H1 (cell line): ENCODE measurements around the gene LY86. TPM values are rescaled to one million over a fixed set of nuclear protein-coding genes. Genes with fewer than 3 reads are reported as not detected.

ENCODE experiments used
- CTCF ChIA-PET: fragments of 300-600 bp; sonication (Branson Sonifier 250); formaldehyde crosslinking; loops from one replicate; lab custom pipeline; 2021; ENCODE audit not compliant: partially characterized antibody; lab: Charles Lee
- POLR2A ChIA-PET: fragments of 300-600 bp; sonication (Branson Sonifier 250); formaldehyde crosslinking; loops from one replicate; lab custom pipeline; 2021; ENCODE audit warnings: inconsistent platforms; ENCODE audit not compliant: partially characterized antibody; lab: Charles Lee
- DNase-seq, 2 experiments: peaks; one replicate each; pipeline versions ENCODE4 v3.0.0 to v3.0.0-alpha.2; 2010 to 2022; ENCODE audit warnings: low spot score in 2 of 2, low read depth in 1 of 2, mixed read lengths in 1 of 2
- FAIRE-seq: peaks from 2 replicates; lab custom pipeline; 2011; peaks lifted over from hg19 to GRCh38; lab: Jason Lieb, UNC
- H2AFZ ChIP-seq: 2 replicates; pipeline ENCODE4 v1.8.1; 2012; ENCODE audit warnings: low read length, inconsistent platforms
- H2AK5ac ChIP-seq: 2 replicates; pipeline ENCODE4 v1.6.1; 2013; ENCODE audit warnings: low read depth, low read length
- H2BK120ac ChIP-seq: replicated peaks from 2 replicates; pipeline ENCODE3; 2013; ENCODE audit warnings: low read depth, low read length, inconsistent platforms
- H2BK12ac ChIP-seq: 2 replicates; pipeline ENCODE4 v1.6.1; 2013; ENCODE audit warnings: low read depth, low read length
- H2BK15ac ChIP-seq: 2 replicates; pipeline ENCODE4 v1.6.1; 2013; ENCODE audit warnings: low read length
- H2BK20ac ChIP-seq: 2 replicates; pipeline ENCODE4 v1.6.1; 2013; ENCODE audit warnings: low read length
- H2BK5ac ChIP-seq: 2 replicates; pipeline ENCODE4 v1.6.1; 2013; ENCODE audit warnings: low read depth, low read length
- H3K14ac ChIP-seq: 2 replicates; pipeline ENCODE4 v1.6.1; 2013; ENCODE audit warnings: inconsistent platforms; ENCODE audit not compliant: insufficient read length
- H3K18ac ChIP-seq: 2 replicates; pipeline ENCODE4 v1.6.1; 2013; ENCODE audit warnings: low read length; ENCODE audit errors: extremely low read depth
- H3K23ac ChIP-seq: 2 replicates; pipeline ENCODE4 v1.6.1; 2013; ENCODE audit warnings: inconsistent platforms; ENCODE audit not compliant: insufficient read length
- H3K23me2 ChIP-seq: 2 replicates; pipeline ENCODE4 v1.6.1; 2013; ENCODE audit warnings: low read depth, low read length
- H3K27ac ChIP-seq: 2 replicates; pipeline ENCODE4 v1.6.1; 2011; ENCODE audit warnings: low read depth, low read length, inconsistent platforms
- H3K27me3 ChIP-seq, 4 experiments: replicated peaks in 1 of 4; 1 replicate in 1 of 4; 2 replicates in 3 of 4; pipeline versions ENCODE4 v1.6.1 to v1.8.1; 2011 to 2013; ENCODE audit warnings: low read length in 3 of 4, mild to moderate bottlenecking in 3 of 4, inconsistent platforms in 2 of 4, mixed read lengths in 2 of 4, moderate library complexity in 1 of 4; ENCODE audit not compliant: control insufficient read depth in 3 of 4, insufficient read depth in 3 of 4; ENCODE audit errors: extremely low read depth in 1 of 4
- H3K36me3 ChIP-seq, 4 experiments: 2 replicates each; pipeline versions ENCODE4 v1.6.1 to v1.8.1; 2011 to 2013; ENCODE audit warnings: mild to moderate bottlenecking in 4 of 4, low read length in 3 of 4, moderate library complexity in 2 of 4, control low read depth in 1 of 4, inconsistent platforms in 1 of 4; ENCODE audit not compliant: insufficient read depth in 4 of 4, control insufficient read depth in 2 of 4
- H3K4ac ChIP-seq: replicated peaks from 2 replicates; pipeline ENCODE3; 2013; ENCODE audit warnings: low read length, low read depth, mixed read lengths, inconsistent platforms; ENCODE audit not compliant: insufficient read length
- H3K4me1 ChIP-seq, 4 experiments: replicated peaks in 1 of 4; 1 replicate in 1 of 4; 2 replicates in 3 of 4; pipeline versions ENCODE4 v1.6.1 to v1.8.1; 2011 to 2013; ENCODE audit warnings: low read length in 3 of 4, inconsistent platforms in 2 of 4, mixed read lengths in 1 of 4; ENCODE audit not compliant: insufficient read depth in 4 of 4, control insufficient read depth in 3 of 4
- H3K4me2 ChIP-seq, 2 experiments: 2 replicates each; pipeline versions ENCODE4 v1.6.1 to v1.8.1; 2011 to 2013; ENCODE audit warnings: low read depth in 2 of 2, low read length in 2 of 2, control low read depth in 1 of 2, inconsistent platforms in 1 of 2, mild to moderate bottlenecking in 1 of 2; ENCODE audit not compliant: insufficient read depth in 1 of 2
- H3K4me3 ChIP-seq, 4 experiments: fragments of 200-600, 300-600 bp in 1 of 4; sonication (generic), shearing (Covaris generic), sonication (Bioruptor Twin) in 1 of 4; 2 replicates each; pipeline versions ENCODE4 v1.5.1 to v1.8.1; 2011 to 2016; ENCODE audit warnings: low read length in 4 of 4, low read depth in 3 of 4, control low read depth in 2 of 4, inconsistent platforms in 2 of 4, mild to moderate bottlenecking in 2 of 4, mixed read lengths in 1 of 4, moderate library complexity in 1 of 4; ENCODE audit not compliant: insufficient read depth in 2 of 4; ENCODE audit errors: extremely low read depth in 1 of 4
- H3K56ac ChIP-seq: replicated peaks from 2 replicates; pipeline ENCODE3; 2013; ENCODE audit warnings: low read depth, mild to moderate bottlenecking, mixed read lengths, low read length, inconsistent platforms; ENCODE audit not compliant: insufficient read length
- H3K79me1 ChIP-seq: 2 replicates; pipeline ENCODE4 v1.6.1; 2013; ENCODE audit warnings: low read depth, low read length, control low read depth
- H3K79me2 ChIP-seq, 2 experiments: 2 replicates each; pipeline versions ENCODE4 v1.6.1 to v1.8.1; 2012 to 2013; ENCODE audit warnings: low read length in 2 of 2, mild to moderate bottlenecking in 2 of 2, inconsistent platforms in 1 of 2; ENCODE audit not compliant: insufficient read depth in 2 of 2, control insufficient read depth in 1 of 2
- H3K9ac ChIP-seq, 4 experiments: replicated peaks in 1 of 4; 1 replicate in 1 of 4; 2 replicates in 3 of 4; pipeline versions ENCODE4 v1.6.1 to v1.8.1; 2011 to 2013; ENCODE audit warnings: low read depth in 3 of 4, low read length in 3 of 4, control low read depth in 2 of 4, mild to moderate bottlenecking in 2 of 4, moderate library complexity in 2 of 4, inconsistent platforms in 1 of 4; ENCODE audit errors: extremely low read depth in 1 of 4
- H3K9me3 ChIP-seq, 2 experiments: 2 replicates each; pipeline versions ENCODE4 v1.6.1 to v1.8.1; 2012 to 2013; ENCODE audit warnings: mild to moderate bottlenecking in 2 of 2, moderate library complexity in 2 of 2, control low read depth in 1 of 2, inconsistent platforms in 1 of 2, low read depth in 1 of 2, low read length in 1 of 2, mixed read lengths in 1 of 2; ENCODE audit not compliant: insufficient read depth in 2 of 2
- H4K20me1 ChIP-seq, 2 experiments: replicated peaks in 1 of 2; 2 replicates each; pipeline versions ENCODE3 to v1.8.1; 2011 to 2013; ENCODE audit warnings: inconsistent platforms in 2 of 2, low read length in 2 of 2, mild to moderate bottlenecking in 1 of 2; ENCODE audit not compliant: insufficient read depth in 2 of 2, control insufficient read depth in 1 of 2
- H4K5ac ChIP-seq: 2 replicates; pipeline ENCODE4 v1.6.1; 2013; ENCODE audit warnings: low read length, low read depth, mixed read lengths, inconsistent platforms; ENCODE audit not compliant: insufficient read length
- H4K8ac ChIP-seq: 2 replicates; pipeline ENCODE4 v1.8.0; 2013; ENCODE audit warnings: mild to moderate bottlenecking, moderate library complexity, low read length, inconsistent platforms; ENCODE audit not compliant: insufficient read depth; ENCODE audit errors: extremely low read depth
- H4K91ac ChIP-seq: replicated peaks from 2 replicates; pipeline ENCODE3; 2013; ENCODE audit warnings: low read length, mixed read lengths, inconsistent platforms; ENCODE audit not compliant: insufficient read length
- EP300 ChIP-seq, 2 experiments: IDR thresholded peaks; 1 replicate in 1 of 2; 2 replicates in 1 of 2; pipeline ENCODE4 v1.6.1; 2011 to 2012; ENCODE audit warnings: low read depth in 2 of 2, low read length in 2 of 2, mild to moderate bottlenecking in 2 of 2, borderline replicate concordance in 1 of 2, inconsistent platforms in 1 of 2, moderate library complexity in 1 of 2
- GABPA ChIP-seq: IDR thresholded peaks from 2 replicates; pipeline ENCODE4 v1.6.1; 2011; ENCODE audit warnings: mild to moderate bottlenecking, low read length, moderate library complexity, borderline replicate concordance; ENCODE audit not compliant: insufficient read depth
- WGBS, 2 experiments: shearing (Covaris generic) in 1 of 2; methylation state at CpG; one replicate each; pipeline versions ENCODE4 v1.1.6 to v1.1.7; 2013 to 2015; ENCODE audit warnings: low lambda C conversion rate in 2 of 2, mixed read lengths in 2 of 2, inconsistent platforms in 1 of 2, low coverage in 1 of 2, missing lambda C conversion rate in 1 of 2; ENCODE audit not compliant: insufficient replicate concordance in 2 of 2, insufficient coverage in 1 of 2, insufficient read length in 1 of 2; ENCODE audit errors: extremely low coverage in 1 of 2, missing lambda C conversion rate in 1 of 2; 5-methylcytosine and 5-hydroxymethylcytosine counted together
- polyA plus RNA-seq, 7 experiments: library from polyadenylated mRNA; depleted of rRNA in 3 of 7; stranded (reverse) in 5 of 7; unstranded in 2 of 7; fragments of >200 nt in 5 of 7; fragments of 200-250 nt in 2 of 7; gene quantifications; 1 replicate in 5 of 7; 2 replicates in 1 of 7; 4 replicates in 1 of 7; pipeline versions ENCODE4 v1.2.1 to v1.2.3, GENCODE V29; 2011 to 2013; ENCODE audit warnings: missing spikeins in 2 of 7, mixed read lengths in 2 of 7
- total RNA-seq: library from RNA; stranded (reverse); fragmentation: NEBNext Ultra II Directional; extraction: Animal tissue kit (Norgen Biotek cat#: 25700); gene quantifications from 2 replicates; pipeline ENCODE4 v1.2.1, GENCODE V29; 2021

LY86 gene
- total and polyA plus RNA-seq, 2 of the 8 experiments (the other 6 are each of a cell fraction or from before 2014, with no cell fraction given), result not detected

DNA sequence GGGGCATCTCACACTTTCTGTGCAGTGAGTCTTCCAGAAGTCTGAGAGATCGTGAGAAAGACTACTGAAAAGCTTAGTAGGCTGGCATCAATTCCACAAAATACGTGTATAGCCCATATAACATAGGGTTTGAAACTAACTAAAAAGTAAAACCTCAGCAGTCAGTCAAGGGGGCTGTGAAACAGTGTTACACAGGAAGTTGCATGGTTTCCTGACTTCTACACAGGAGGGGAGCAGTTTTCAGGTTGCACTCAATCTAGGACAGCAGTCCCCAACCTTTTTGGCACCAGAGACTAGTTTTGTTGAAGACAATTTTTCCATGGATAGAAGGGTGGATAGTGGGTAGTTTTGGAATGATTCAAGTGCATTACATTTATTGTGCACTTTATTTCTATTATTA lies 4.7 kb upstream of the LY86 start:
- Histone ChIP-seq H3K23ac (no peak overlapping the region), H3K4me2 (no peak overlapping the region), H4K8ac (no peak overlapping the region), H2AFZ (no peak overlapping the region), H3K27ac (no peak overlapping the region), H3K9me3 (peaks cover 0 to 3% of the 10 kb centered on the region in 2 experiments; a peak in 1 of 4 replicates), H3K4ac (no peak overlapping the region), H3K4me1 (no peaks in the 10 kb centered on the region), H3K9ac (no peak overlapping the region), H3K18ac (no peak overlapping the region), H3K23me2 (no peaks in the 10 kb centered on the region), H3K14ac (no peak overlapping the region), H4K91ac (no peak overlapping the region), H2BK20ac (no peak overlapping the region), H3K56ac (no peak overlapping the region), H3K79me2 (no peaks in the 10 kb centered on the region), H2BK12ac (no peak overlapping the region), H3K27me3 (no peaks in the 10 kb centered on the region), H3K79me1 (no peaks in the 10 kb centered on the region), H4K20me1 (no peaks in the 10 kb centered on the region), H2BK15ac (no peak overlapping the region), H2BK5ac (no peak overlapping the region), H2AK5ac (no peak overlapping the region), H4K5ac (no peak overlapping the region), H3K36me3 (no peaks in the 10 kb centered on the region), H3K4me3 (no peak overlapping the region), H2BK120ac (no peak overlapping the region)
- no peak for DNase-seq
- 95% methylated on average over 2 of the region's 2 CpGs; no CpG with 5 or more reads in 1 of the 2 experiments for WGBS, 2 experiments
- CTCF ChIA-PET, result interaction anchor here (0.8 to 1.1 kb wide), 2 partner anchors 31 to 37 kb away, joined by 3 read pairs; no protein-coding TSS in a partner anchor
- no peak for FAIRE-seq
- POLR2A ChIA-PET, result no interaction called here
- TF ChIP-seq EP300 (IDR thresholded peaks at IDR 0.05; ENCODE audit: borderline replicate concordance in 1 of 2, low read depth in 2 of 2, low read length in 2 of 2) (no peak), GABPA (peak; percentile 76; the same call in 1 of the 2 replicates)
